B cell (primary cell): Measurements from ENCODE around the gene PRR16. TPM values are rescaled to one million over a fixed set of nuclear protein-coding genes. Genes with fewer than 3 reads are reported as not detected.

Experiments
- ATAC-seq: fragments of 200-7000 bp; cut with Tn5 transposase; one replicate; pipeline ENCODE4 v1.10.0; 2021; ENCODE audit warnings: low read depth, mild to moderate bottlenecking, moderate number of reproducible peaks, moderate library complexity
- CTCF ChIA-PET: fragments of 350-600 bp; sonication (Branson Sonifier 250); formaldehyde crosslinking; loops from one replicate; lab custom pipeline; 2021; ENCODE audit warnings: antibody characterized with exemption, inconsistent platforms; lab: Charles Lee
- POLR2A ChIA-PET: fragments of 350-600 bp; sonication (Branson Sonifier 250); formaldehyde crosslinking; loops from one replicate; lab custom pipeline; 2021; ENCODE audit warnings: antibody characterized with exemption; lab: Charles Lee
- DNase-seq: peaks from one replicate; pipeline ENCODE4 v3.0.0; 2013
- H2AFZ ChIP-seq: 2 replicates; pipeline ENCODE4 v1.6.1; 2012; ENCODE audit warnings: mild to moderate bottlenecking, low read depth, low read length; ENCODE audit not compliant: insufficient read depth, poor library complexity, severe bottlenecking
- H3K27ac ChIP-seq, 2 donors: 1 replicate in 1 of 2; 2 replicates in 1 of 2; pipeline ENCODE4 v1.5.1; 2012 to 2013; ENCODE audit warnings: low read length in 2 of 2, mild to moderate bottlenecking in 2 of 2, moderate library complexity in 1 of 2
- H3K27me3 ChIP-seq, 4 experiments: fragments of 200-600 bp in 1 of 4; sonication (generic) in 1 of 4; replicated peaks in 1 of 4; 1 replicate in 2 of 4; 2 replicates in 2 of 4; pipeline versions ENCODE4 v1.6.1 to v1.7.0; 2013 to 2016; ENCODE audit warnings: low read length in 3 of 4, mild to moderate bottlenecking in 2 of 4, mixed read lengths in 1 of 4, moderate library complexity in 1 of 4; ENCODE audit not compliant: insufficient read depth in 4 of 4, control insufficient read depth in 3 of 4; ENCODE audit errors: control extremely low read depth in 1 of 4
- H3K36me3 ChIP-seq, 2 experiments: replicated peaks in 1 of 2; 1 replicate in 1 of 2; 2 replicates in 1 of 2; pipeline versions ENCODE4 v1.6.1 to v1.7.1; 2013; ENCODE audit warnings: low read length in 1 of 2; ENCODE audit not compliant: insufficient read depth in 2 of 2, control insufficient read depth in 1 of 2; ENCODE audit errors: control extremely low read depth in 1 of 2, extremely low read depth in 1 of 2
- H3K4me1 ChIP-seq, 2 donors: fragments of 200-600 bp in 1 of 2; sonication (generic) in 1 of 2; 1 replicate in 1 of 2; 2 replicates in 1 of 2; pipeline versions ENCODE4 v1.5.1 to v1.6.1; 2013 to 2017; ENCODE audit warnings: low read length in 2 of 2; ENCODE audit not compliant: control insufficient read depth in 2 of 2, insufficient read depth in 2 of 2
- H3K4me2 ChIP-seq: replicated peaks from 2 replicates; pipeline ENCODE3; 2012; ENCODE audit warnings: mild to moderate bottlenecking, low read depth, low read length; ENCODE audit not compliant: poor library complexity, severe bottlenecking
- H3K4me3 ChIP-seq, 5 experiments: fragments of 200-600 bp in 1 of 5; sonication (generic) in 1 of 5; 1 replicate in 3 of 5; 2 replicates in 2 of 5; pipeline versions ENCODE4 v1.5.1 to v1.7.0; 2011 to 2016; ENCODE audit warnings: low read length in 4 of 5, mild to moderate bottlenecking in 4 of 5, low read depth in 2 of 5, control low read depth in 1 of 5, moderate library complexity in 1 of 5; ENCODE audit not compliant: insufficient read depth in 1 of 5; ENCODE audit errors: control extremely low read depth in 1 of 5, extremely low read depth in 1 of 5
- H3K79me2 ChIP-seq: fragments of 200-600 bp; sonication (generic); one replicate; pipeline ENCODE4 v1.6.0; 2016; ENCODE audit warnings: low read length; ENCODE audit not compliant: control insufficient read depth, insufficient read depth
- H3K9ac ChIP-seq: fragments of 200-600 bp; sonication (generic); 2 replicates; pipeline ENCODE4 v1.6.1; 2017; ENCODE audit warnings: mild to moderate bottlenecking, low read length, moderate library complexity
- H3K9me3 ChIP-seq, 3 donors: one replicate each; pipeline versions ENCODE4 v1.6.1 to v1.7.1; 2013; ENCODE audit warnings: low read length in 2 of 3; ENCODE audit not compliant: control insufficient read depth in 2 of 3, insufficient read depth in 1 of 3; ENCODE audit errors: control extremely low read depth in 1 of 3
- H4K20me1 ChIP-seq: 2 replicates; pipeline ENCODE4 v1.6.0; 2012; ENCODE audit warnings: mild to moderate bottlenecking, low read length; ENCODE audit not compliant: insufficient read depth, control insufficient read depth, poor library complexity, severe bottlenecking
- H3K27ac Mint-ChIP-seq: one replicate; pipeline ENCODE4 v1.8.0; 2021; ENCODE audit warnings: mixed read lengths
- H3K27me3 Mint-ChIP-seq: one replicate; pipeline ENCODE4 v1.8.0; 2021; ENCODE audit warnings: mixed read lengths
- H3K4me1 Mint-ChIP-seq: one replicate; pipeline ENCODE4 v1.8.0; 2021; ENCODE audit warnings: mixed read lengths
- H3K4me3 Mint-ChIP-seq: one replicate; pipeline ENCODE4 v1.8.0; 2021; ENCODE audit warnings: mixed read lengths
- H3K9me3 Mint-ChIP-seq: one replicate; pipeline ENCODE4 v1.8.0; 2022; ENCODE audit warnings: mixed read lengths; ENCODE audit not compliant: insufficient read depth
- EZH2 ChIP-seq: IDR thresholded peaks from 2 replicates; pipeline ENCODE4 v1.6.1; 2012; ENCODE audit warnings: borderline replicate concordance, low read depth, mild to moderate bottlenecking, moderate library complexity, low read length; ENCODE audit not compliant: insufficient read depth, poor library complexity, severe bottlenecking
- WGBS: methylation state at CpG from one replicate; pipeline ENCODE4 v1.1.5; 2013; ENCODE audit warnings: missing lambda C conversion rate; ENCODE audit not compliant: insufficient coverage; 5-methylcytosine and 5-hydroxymethylcytosine counted together
- intact Hi-C: fragments of 100-400 bp; cut with micrococcal nuclease; formaldehyde crosslinking; loops from one replicate; pipeline ENCODE4 v1.10.0; 2022
- polyA plus RNA-seq: library from polyadenylated mRNA; depleted of rRNA; stranded (reverse); fragments of >200 nt; gene quantifications from 2 replicates; pipeline ENCODE4 v1.2.3, GENCODE V29; 2012
- total RNA-seq, 2 donors: library from RNA; stranded (reverse); fragments of 120-200 nt in 1 of 2; gene quantifications; 1 replicate in 1 of 2; 2 replicates in 1 of 2; pipeline versions ENCODE4 v1.2.3 to v1.2.4, GENCODE V29; 2013 to 2022
- TF ChIP-seq, protein P1 (sequence below): fragments of 200-600 bp; IDR thresholded peaks from one replicate; pipeline ENCODE4 v1.8.0; 2022; ENCODE audit warnings: antibody characterized with exemption, mild to moderate bottlenecking

Gene PRR16
- total and polyA plus RNA-seq, 2 donors (not counting 1 experiment from before 2014, with no cell fraction given), result 0.16 TPM; not detected in 1

DNA sequence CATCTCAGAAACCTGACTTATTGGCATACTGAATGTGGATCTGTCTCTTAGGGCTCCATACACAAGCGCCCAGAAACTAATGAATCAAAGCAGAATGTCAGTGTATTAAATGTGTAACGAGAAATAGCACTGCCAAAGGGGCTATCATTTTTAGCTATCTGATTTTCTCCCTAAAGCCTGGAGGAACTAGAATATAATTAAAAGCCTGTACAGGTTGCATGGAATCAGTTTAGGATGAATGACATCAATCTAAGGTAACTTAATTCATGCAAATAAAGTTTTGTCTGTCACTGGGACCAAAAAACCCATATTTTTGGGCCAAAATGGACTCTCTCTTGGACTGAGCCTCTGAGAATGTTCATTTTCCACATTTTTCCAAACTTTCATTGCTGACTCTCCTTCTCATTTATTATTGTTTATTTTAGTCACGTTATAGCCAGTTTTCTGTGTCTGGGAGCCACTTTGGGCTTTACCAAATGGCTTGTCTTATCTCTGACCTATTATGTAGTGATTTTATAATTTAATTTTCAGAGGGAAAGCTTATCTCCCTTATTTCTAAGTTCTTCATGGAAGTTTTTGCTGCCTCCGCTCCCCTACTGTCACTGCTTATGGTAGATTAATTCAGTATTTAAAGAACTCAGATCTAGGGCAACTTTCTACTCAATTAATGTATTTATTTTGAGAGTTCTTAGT, 47.0 kb downstream of the PRR16 start:
- CTCF ChIA-PET, result no interaction called here
- Mint-ChIP-seq H3K27ac (no peak overlapping the region), H3K4me1 (no peaks in the 10 kb centered on the region), H3K4me3 (no peak overlapping the region), H3K27me3 (no peaks in the 10 kb centered on the region), H3K9me3 (no peaks in the 10 kb centered on the region)
- POLR2A ChIA-PET, result no interaction called here
- Histone ChIP-seq H3K36me3 (no peaks in the 10 kb centered on the region), H3K9ac (no peak overlapping the region), H3K79me2 (no peaks in the 10 kb centered on the region), H4K20me1 (no peaks in the 10 kb centered on the region), H3K4me3 (no peak overlapping the region), H3K4me1 (no peaks in the 10 kb centered on the region), H2AFZ (no peak overlapping the region), H3K27ac (no peak overlapping the region), H3K9me3 (no peaks in the 10 kb centered on the region), H3K27me3 (no peaks in the 10 kb centered on the region), H3K4me2 (no peak overlapping the region)
- 100% methylated on average over 1 of the region's 4 CpGs for WGBS
- TF ChIP-seq EZH2, result no peak
- TF ChIP-seq, protein P1, sequence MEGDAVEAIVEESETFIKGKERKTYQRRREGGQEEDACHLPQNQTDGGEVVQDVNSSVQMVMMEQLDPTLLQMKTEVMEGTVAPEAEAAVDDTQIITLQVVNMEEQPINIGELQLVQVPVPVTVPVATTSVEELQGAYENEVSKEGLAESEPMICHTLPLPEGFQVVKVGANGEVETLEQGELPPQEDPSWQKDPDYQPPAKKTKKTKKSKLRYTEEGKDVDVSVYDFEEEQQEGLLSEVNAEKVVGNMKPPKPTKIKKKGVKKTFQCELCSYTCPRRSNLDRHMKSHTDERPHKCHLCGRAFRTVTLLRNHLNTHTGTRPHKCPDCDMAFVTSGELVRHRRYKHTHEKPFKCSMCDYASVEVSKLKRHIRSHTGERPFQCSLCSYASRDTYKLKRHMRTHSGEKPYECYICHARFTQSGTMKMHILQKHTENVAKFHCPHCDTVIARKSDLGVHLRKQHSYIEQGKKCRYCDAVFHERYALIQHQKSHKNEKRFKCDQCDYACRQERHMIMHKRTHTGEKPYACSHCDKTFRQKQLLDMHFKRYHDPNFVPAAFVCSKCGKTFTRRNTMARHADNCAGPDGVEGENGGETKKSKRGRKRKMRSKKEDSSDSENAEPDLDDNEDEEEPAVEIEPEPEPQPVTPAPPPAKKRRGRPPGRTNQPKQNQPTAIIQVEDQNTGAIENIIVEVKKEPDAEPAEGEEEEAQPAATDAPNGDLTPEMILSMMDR, result no peak
- ATAC-seq (no peak), DNase-seq (no peak)
- intact Hi-C loops, result no loop called here

- H3K4me3 Mint-ChIP-seq, result no peak overlapping the region
- Histone ChIP-seq H3K36me3 (no peaks in the 10 kb centered on the region), H3K79me2 (no peaks in the 10 kb centered on the region), H3K4me3 (no peak overlapping the region), H3K4me2 (no peak overlapping the region), H4K20me1 (no peaks in the 10 kb centered on the region), H3K9ac (no peak overlapping the region), H3K27me3 (no peaks in the 10 kb centered on the region), H3K27ac (no peak overlapping the region), H3K4me1 (no peaks in the 10 kb centered on the region), H2AFZ (no peak overlapping the region), H3K9me3 (no peaks in the 10 kb centered on the region)
- H3K27ac Mint-ChIP-seq, result no peak overlapping the region
- POLR2A ChIA-PET, result no interaction called here
- intact Hi-C loops, result no loop called here
- H3K9me3 Mint-ChIP-seq, result no peaks in the 10 kb centered on the region
- no peak for TF ChIP-seq EZH2
- TF ChIP-seq, protein P1, result no peak
- H3K4me1 Mint-ChIP-seq, result no peaks in the 10 kb centered on the region
- H3K27me3 Mint-ChIP-seq, result no peaks in the 10 kb centered on the region
- CTCF ChIA-PET, result no interaction called here
- ATAC-seq, result no peak
- WGBS, result 50% methylated on average over 1 of the region's 2 CpGs
- DNase-seq, result no peak
Observed at GRCh38 chr5:120512068-120512467, 48.0 kb downstream of the PRR16 start.
